CD14-positive monocyte (primary cell): Measurements from ENCODE around the gene NAP1L4. TPM values are rescaled to one million over a fixed set of nuclear protein-coding genes. Genes with fewer than 3 reads are reported as not detected.

ENCODE experiments used
- DNase-seq, 3 donors: peaks; one replicate each; pipeline ENCODE4 v3.0.0-alpha.2; 2011 to 2022
- H2AFZ ChIP-seq: 2 replicates; pipeline ENCODE4 v1.6.0; 2012; ENCODE audit warnings: mild to moderate bottlenecking, low read depth, low read length, inconsistent platforms; ENCODE audit not compliant: insufficient read depth, poor library complexity, severe bottlenecking
- H3K27ac ChIP-seq, 2 donors: 1 replicate in 1 of 2; 2 replicates in 1 of 2; pipeline ENCODE4 v1.5.1; 2012 to 2013; ENCODE audit warnings: low read length in 2 of 2, control low read depth in 1 of 2, inconsistent platforms in 1 of 2, low read depth in 1 of 2, mild to moderate bottlenecking in 1 of 2
- H3K27me3 ChIP-seq, 2 donors: one replicate each; pipeline versions ENCODE4 v1.6.0 to v1.6.1; 2011 to 2013; ENCODE audit warnings: low read length in 2 of 2; ENCODE audit not compliant: control insufficient read depth in 2 of 2, insufficient read depth in 2 of 2
- H3K36me3 ChIP-seq, 2 donors: replicated peaks in 1 of 2; 1 replicate in 1 of 2; 2 replicates in 1 of 2; pipeline versions ENCODE4 v1.5.1 to v1.6.1; 2012 to 2013; ENCODE audit warnings: low read length in 2 of 2, control low read depth in 1 of 2, inconsistent platforms in 1 of 2, mild to moderate bottlenecking in 1 of 2; ENCODE audit not compliant: insufficient read depth in 2 of 2, control insufficient read depth in 1 of 2
- H3K4me1 ChIP-seq, 2 donors: 1 replicate in 1 of 2; 2 replicates in 1 of 2; pipeline versions ENCODE4 v1.5.1 to v1.6.1; 2012 to 2013; ENCODE audit warnings: low read length in 2 of 2, control low read depth in 1 of 2, inconsistent platforms in 1 of 2, mild to moderate bottlenecking in 1 of 2, moderate library complexity in 1 of 2; ENCODE audit not compliant: insufficient read depth in 2 of 2, control insufficient read depth in 1 of 2
- H3K4me2 ChIP-seq: replicated peaks from 2 replicates; pipeline ENCODE3; 2012; ENCODE audit warnings: low read length, moderate library complexity, mild to moderate bottlenecking; ENCODE audit not compliant: poor library complexity, severe bottlenecking; ENCODE audit errors: extremely low read depth
- H3K4me3 ChIP-seq, 3 experiments: fragments of 200-600 bp in 1 of 3; sonication (generic) in 1 of 3; replicated peaks in 1 of 3; 1 replicate in 2 of 3; 2 replicates in 1 of 3; pipeline ENCODE4 v1.5.1; 2011 to 2013; ENCODE audit warnings: low read length in 3 of 3, mild to moderate bottlenecking in 3 of 3, control low read depth in 2 of 3, low read depth in 2 of 3, inconsistent platforms in 1 of 3, moderate library complexity in 1 of 3
- H3K79me2 ChIP-seq: 2 replicates; pipeline ENCODE4 v1.6.0; 2012; ENCODE audit warnings: mild to moderate bottlenecking, control low read depth, inconsistent platforms, low read length, moderate library complexity; ENCODE audit not compliant: insufficient read depth
- H3K9ac ChIP-seq: 2 replicates; pipeline ENCODE4 v1.6.0; 2017; ENCODE audit warnings: low read length, mild to moderate bottlenecking; ENCODE audit not compliant: insufficient read depth, poor library complexity, severe bottlenecking
- H3K9me3 ChIP-seq, 2 donors: replicated peaks in 1 of 2; 1 replicate in 1 of 2; 2 replicates in 1 of 2; pipeline versions ENCODE4 v1.5.1 to v1.6.1; 2012 to 2013; ENCODE audit warnings: low read length in 2 of 2, control low read depth in 1 of 2; ENCODE audit not compliant: control insufficient read depth in 1 of 2, insufficient read depth in 1 of 2
- H4K20me1 ChIP-seq: 2 replicates; pipeline ENCODE4 v1.6.0; 2012; ENCODE audit warnings: mild to moderate bottlenecking, low read length, control low read depth, moderate library complexity; ENCODE audit not compliant: insufficient read depth
- H3K27ac Mint-ChIP-seq, 7 donors: one replicate each; pipeline ENCODE4 v1.8.0; 2020; ENCODE audit warnings: mild to moderate bottlenecking in 7 of 7, mixed read lengths in 7 of 7, moderate library complexity in 6 of 7, inconsistent platforms in 2 of 7
- H3K27me3 Mint-ChIP-seq, 3 donors: one replicate each; pipeline ENCODE4 v1.8.0; 2021 to 2022; ENCODE audit warnings: low read depth in 3 of 3, mild to moderate bottlenecking in 3 of 3, mixed read lengths in 3 of 3, moderate library complexity in 3 of 3, inconsistent platforms in 1 of 3
- H3K36me3 Mint-ChIP-seq, 2 donors: one replicate each; pipeline ENCODE4 v1.8.0; 2020; ENCODE audit warnings: mixed read lengths in 2 of 2, inconsistent platforms in 1 of 2, mild to moderate bottlenecking in 1 of 2
- H3K4me1 Mint-ChIP-seq: one replicate; pipeline ENCODE4 v1.8.0; 2020; ENCODE audit warnings: mild to moderate bottlenecking, mixed read lengths
- H3K4me3 Mint-ChIP-seq, 2 donors: one replicate each; pipeline ENCODE4 v1.8.0; 2020; ENCODE audit warnings: mild to moderate bottlenecking in 2 of 2, mixed read lengths in 2 of 2, moderate library complexity in 1 of 2
- H3K9me3 Mint-ChIP-seq, 7 donors: one replicate each; pipeline ENCODE4 v1.8.0; 2020 to 2022; ENCODE audit warnings: mixed read lengths in 7 of 7, mild to moderate bottlenecking in 6 of 7, moderate library complexity in 6 of 7, inconsistent platforms in 2 of 7
- CTCF ChIP-seq: fragments of 200-600 bp; IDR thresholded peaks from one replicate; pipeline ENCODE4 v1.8.0; 2022; ENCODE audit warnings: antibody characterized with exemption, mild to moderate bottlenecking
- WGBS: methylation state at CpG from one replicate; pipeline ENCODE4 v1.1.5; 2013; ENCODE audit warnings: missing lambda C conversion rate; ENCODE audit not compliant: insufficient coverage; 5-methylcytosine and 5-hydroxymethylcytosine counted together
- intact Hi-C, 2 donors: fragments of 100-400 bp; cut with micrococcal nuclease; formaldehyde crosslinking; loops; one replicate each; pipeline versions ENCODE4 v1.15.0 to v1.15.1; 2023
- polyA plus RNA-seq, 3 donors: library from polyadenylated mRNA; depleted of rRNA in 1 of 3; unstranded in 2 of 3; stranded (reverse) in 1 of 3; fragments of 300-500 nt in 2 of 3; fragments of >200 nt in 1 of 3; fragmentation: Illumina TruSeq in 2 of 3; gene quantifications; 1 replicate in 2 of 3; 2 replicates in 1 of 3; pipeline ENCODE4 v1.2.3, GENCODE V29; 2012 to 2021

NAP1L4 gene
- polyA plus RNA-seq, 3 donors: 42.1 to 44.9 (median 44.9) TPM

GRCh38 chr11:3022300-3022967, 30.3 kb upstream of the NAP1L4 start:
- peak overlapping the region; percentile 85 to 93 (median 91) for H3K27ac Mint-ChIP-seq
- Histone ChIP-seq H3K9ac (no peak overlapping the region), H3K4me2 (peak overlapping the region; percentile 57), H4K20me1 (peaks cover 5% of the 10 kb centered on the region), H3K4me3 (peak overlapping the region in 1 of 3 experiments; percentile 61), H3K27ac (peak overlapping the region; percentile 76 to 77), H3K79me2 (no peaks in the 10 kb centered on the region), H2AFZ (no peak overlapping the region), H3K27me3 (no peaks in the 10 kb centered on the region), H3K9me3 (no peaks in the 10 kb centered on the region), H3K36me3 (peaks cover 52 to 67% of the 10 kb centered on the region in 2 donors), H3K4me1 (peaks cover 28 to 33% of the 10 kb centered on the region in 2 donors)
- no peaks in the 10 kb centered on the region for H3K9me3 Mint-ChIP-seq
- peak; percentile 70 to 84 (median 82) for DNase-seq
- 0% methylated on average over 8 of the region's 14 CpGs for WGBS
- H3K4me1 Mint-ChIP-seq: peaks cover 31% of the 10 kb centered on the region
- peak overlapping the region; percentile 66 to 91 for H3K4me3 Mint-ChIP-seq
- intact Hi-C loops: loop anchor here in 1 of 2 donors (1.0 kb wide), 1 partner anchor 30 kb away; the partner anchor contains the start of gene NAP1L4
- peaks cover 0 to 1% (median 0%) of the 10 kb centered on the region in 3 donors for H3K27me3 Mint-ChIP-seq
- peaks cover 64 to 71% of the 10 kb centered on the region in 2 donors for H3K36me3 Mint-ChIP-seq
- TF ChIP-seq CTCF: no peak

GRCh38 chr11:3021125-3021524, 29.0 kb upstream of the NAP1L4 start:
- intact Hi-C loops: no loop called here
- H3K27me3 ChIP-seq: no peaks in the 10 kb centered on the region
- H3K4me2 ChIP-seq: no peak overlapping the region
- DNase-seq: no peak
- TF ChIP-seq CTCF: peak; percentile 36
- peaks cover 37 to 40% of the 10 kb centered on the region in 2 donors for H3K4me1 ChIP-seq
- peaks cover 48 to 68% of the 10 kb centered on the region in 2 donors for H3K36me3 ChIP-seq
- Mint-ChIP-seq H3K27me3 (peaks cover 0 to 1% (median 0%) of the 10 kb centered on the region in 3 donors), H3K27ac (no peak overlapping the region), H3K36me3 (peaks cover 59 to 72% of the 10 kb centered on the region in 2 donors), H3K4me3 (no peak overlapping the region), H3K9me3 (peaks cover 0 to 2% (median 0%) of the 10 kb centered on the region in 7 donors), H3K4me1 (peaks cover 40% of the 10 kb centered on the region)
- H2AFZ ChIP-seq: no peak overlapping the region
- no peaks in the 10 kb centered on the region for H3K9me3 ChIP-seq
- H3K4me3 ChIP-seq: no peak overlapping the region
- 82% methylated on average over 4 of the region's 4 CpGs for WGBS
- H3K9ac ChIP-seq: no peak overlapping the region
- H3K79me2 ChIP-seq: no peaks in the 10 kb centered on the region
- peaks cover 5% of the 10 kb centered on the region for H4K20me1 ChIP-seq
- no peak overlapping the region for H3K27ac ChIP-seq
